ENCODE data around the gene DEXI. TPM values are rescaled to one million over a fixed set of nuclear protein-coding genes. Genes with fewer than 3 reads are reported as not detected.

Gene DEXI
- total and polyA plus RNA-seq, 2 of the 13 experiments (the other 11 are each of a cell fraction or from before 2014, with no cell fraction given): 51.5 to 70.4 TPM

DNA sequence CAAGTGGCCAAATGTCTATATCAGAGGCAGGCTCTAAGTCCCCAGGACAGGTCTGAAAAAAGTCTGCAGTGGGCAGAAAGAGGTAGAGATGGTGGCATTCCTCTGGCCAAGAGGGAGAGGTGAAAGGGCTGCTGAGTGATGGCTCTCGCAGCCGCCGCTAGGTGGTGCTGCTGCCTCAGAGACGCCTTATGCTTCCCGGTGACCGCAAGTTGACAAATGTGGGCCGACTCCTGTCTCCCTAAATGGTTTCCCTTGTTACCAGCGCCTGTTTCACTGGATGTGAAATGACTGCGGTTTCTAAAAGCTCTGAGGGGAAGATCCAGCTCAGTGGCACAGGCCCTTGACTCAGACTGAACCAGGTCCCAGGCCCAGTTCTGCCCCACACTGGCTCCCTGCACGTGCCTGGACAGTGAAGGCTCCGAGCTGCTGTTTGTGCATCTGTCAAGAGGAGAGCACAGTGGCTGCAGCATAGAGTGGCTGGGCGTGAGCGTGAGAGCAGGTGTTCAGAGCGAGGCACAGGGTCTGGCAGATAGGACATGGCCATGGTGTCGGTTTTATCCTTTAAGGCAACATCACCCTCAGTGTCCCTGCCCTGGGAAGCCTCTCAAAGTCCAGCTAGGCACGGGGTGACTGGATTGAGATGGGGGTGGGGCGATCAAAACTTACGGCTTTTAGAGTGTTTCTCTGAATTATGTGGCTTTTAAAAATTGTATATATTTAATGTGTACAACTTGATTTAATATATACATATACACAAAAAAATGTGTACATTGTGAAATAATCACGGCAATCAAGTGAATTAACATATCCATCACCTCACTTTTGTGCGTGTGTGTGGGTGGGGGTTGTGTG lies 22.0 kb upstream of the DEXI start (continued):
- TF ChIP-seq RFX5 (IDR thresholded peaks at IDR 0.05; ENCODE audit: low read depth, low read length) (no peak), ZSCAN22 (CRISPR knock-in tag; IDR thresholded peaks at IDR 0.05) (no peak), ZNF788 (CRISPR knock-in tag; IDR thresholded peaks at IDR 0.05; ENCODE audit: borderline replicate concordance) (no peak), ZNF781 (CRISPR knock-in tag; IDR thresholded peaks at IDR 0.05; ENCODE audit: borderline replicate concordance, not compliant biosample characterization) (peak; percentile 80), NR2F2 (IDR thresholded peaks at IDR 0.05; ENCODE audit: borderline replicate concordance, low read depth) (no peak), ZNF607 (CRISPR knock-in tag; IDR thresholded peaks at IDR 0.05; ENCODE audit: borderline replicate concordance) (no peak), BRD4 (CRISPR knock-in tag; IDR thresholded peaks at IDR 0.05) (no peak), ZNF792 (CRISPR knock-in tag; IDR thresholded peaks at IDR 0.05) (no peak), ZNF143 (CRISPR knock-in tag; IDR thresholded peaks at IDR 0.05) (peak; percentile 33; the same call in 1 of the 2 replicates), SP4 (CRISPR knock-in tag; IDR thresholded peaks at IDR 0.05) (no peak), ZNF530 (CRISPR knock-in tag; IDR thresholded peaks at IDR 0.05; ENCODE audit: low read depth) (no peak), ZNF205 (CRISPR knock-in tag; IDR thresholded peaks at IDR 0.05) (no peak), ZNF709 (CRISPR knock-in tag; IDR thresholded peaks at IDR 0.05) (no peak), TEAD3 (CRISPR knock-in tag; optimal IDR thresholded peaks at IDR 0.05; ENCODE audit: borderline replicate concordance) (peak; percentile 31), MIER2 (CRISPR knock-in tag; IDR thresholded peaks at IDR 0.05) (no peak), NFIC (IDR thresholded peaks at IDR 0.05; ENCODE audit: low read length) (no peak), RELA (CRISPR knock-in tag; IDR thresholded peaks at IDR 0.05) (no peak), ZNF839 (CRISPR knock-in tag; IDR thresholded peaks at IDR 0.05; ENCODE audit: borderline replicate concordance) (peak; percentile 36; the same call in 1 of the 2 replicates), NRL (CRISPR knock-in tag; IDR thresholded peaks at IDR 0.05; ENCODE audit: borderline replicate concordance) (no peak; the same call in none of the 2 replicates)
- TF ChIP-seq, protein P1, sequence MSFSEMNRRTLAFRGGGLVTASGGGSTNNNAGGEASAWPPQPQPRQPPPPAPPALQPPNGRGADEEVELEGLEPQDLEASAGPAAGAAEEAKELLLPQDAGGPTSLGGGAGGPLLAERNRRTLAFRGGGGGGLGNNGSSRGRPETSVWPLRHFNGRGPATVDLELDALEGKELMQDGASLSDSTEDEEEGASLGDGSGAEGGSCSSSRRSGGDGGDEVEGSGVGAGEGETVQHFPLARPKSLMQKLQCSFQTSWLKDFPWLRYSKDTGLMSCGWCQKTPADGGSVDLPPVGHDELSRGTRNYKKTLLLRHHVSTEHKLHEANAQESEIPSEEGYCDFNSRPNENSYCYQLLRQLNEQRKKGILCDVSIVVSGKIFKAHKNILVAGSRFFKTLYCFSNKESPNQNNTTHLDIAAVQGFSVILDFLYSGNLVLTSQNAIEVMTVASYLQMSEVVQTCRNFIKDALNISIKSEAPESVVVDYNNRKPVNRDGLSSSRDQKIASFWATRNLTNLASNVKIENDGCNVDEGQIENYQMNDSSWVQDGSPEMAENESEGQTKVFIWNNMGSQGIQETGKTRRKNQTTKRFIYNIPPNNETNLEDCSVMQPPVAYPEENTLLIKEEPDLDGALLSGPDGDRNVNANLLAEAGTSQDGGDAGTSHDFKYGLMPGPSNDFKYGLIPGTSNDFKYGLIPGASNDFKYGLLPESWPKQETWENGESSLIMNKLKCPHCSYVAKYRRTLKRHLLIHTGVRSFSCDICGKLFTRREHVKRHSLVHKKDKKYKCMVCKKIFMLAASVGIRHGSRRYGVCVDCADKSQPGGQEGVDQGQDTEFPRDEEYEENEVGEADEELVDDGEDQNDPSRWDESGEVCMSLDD (CRISPR knock-in tag; IDR thresholded peaks at IDR 0.05; ENCODE audit: borderline replicate concordance): no peak
- TF ChIP-seq, protein P2, sequence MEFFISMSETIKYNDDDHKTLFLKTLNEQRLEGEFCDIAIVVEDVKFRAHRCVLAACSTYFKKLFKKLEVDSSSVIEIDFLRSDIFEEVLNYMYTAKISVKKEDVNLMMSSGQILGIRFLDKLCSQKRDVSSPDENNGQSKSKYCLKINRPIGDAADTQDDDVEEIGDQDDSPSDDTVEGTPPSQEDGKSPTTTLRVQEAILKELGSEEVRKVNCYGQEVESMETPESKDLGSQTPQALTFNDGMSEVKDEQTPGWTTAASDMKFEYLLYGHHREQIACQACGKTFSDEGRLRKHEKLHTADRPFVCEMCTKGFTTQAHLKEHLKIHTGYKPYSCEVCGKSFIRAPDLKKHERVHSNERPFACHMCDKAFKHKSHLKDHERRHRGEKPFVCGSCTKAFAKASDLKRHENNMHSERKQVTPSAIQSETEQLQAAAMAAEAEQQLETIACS (CRISPR knock-in tag; IDR thresholded peaks at IDR 0.05): no peak; the same call in 1 of the 2 replicates
- TF ChIP-seq, protein P3, sequence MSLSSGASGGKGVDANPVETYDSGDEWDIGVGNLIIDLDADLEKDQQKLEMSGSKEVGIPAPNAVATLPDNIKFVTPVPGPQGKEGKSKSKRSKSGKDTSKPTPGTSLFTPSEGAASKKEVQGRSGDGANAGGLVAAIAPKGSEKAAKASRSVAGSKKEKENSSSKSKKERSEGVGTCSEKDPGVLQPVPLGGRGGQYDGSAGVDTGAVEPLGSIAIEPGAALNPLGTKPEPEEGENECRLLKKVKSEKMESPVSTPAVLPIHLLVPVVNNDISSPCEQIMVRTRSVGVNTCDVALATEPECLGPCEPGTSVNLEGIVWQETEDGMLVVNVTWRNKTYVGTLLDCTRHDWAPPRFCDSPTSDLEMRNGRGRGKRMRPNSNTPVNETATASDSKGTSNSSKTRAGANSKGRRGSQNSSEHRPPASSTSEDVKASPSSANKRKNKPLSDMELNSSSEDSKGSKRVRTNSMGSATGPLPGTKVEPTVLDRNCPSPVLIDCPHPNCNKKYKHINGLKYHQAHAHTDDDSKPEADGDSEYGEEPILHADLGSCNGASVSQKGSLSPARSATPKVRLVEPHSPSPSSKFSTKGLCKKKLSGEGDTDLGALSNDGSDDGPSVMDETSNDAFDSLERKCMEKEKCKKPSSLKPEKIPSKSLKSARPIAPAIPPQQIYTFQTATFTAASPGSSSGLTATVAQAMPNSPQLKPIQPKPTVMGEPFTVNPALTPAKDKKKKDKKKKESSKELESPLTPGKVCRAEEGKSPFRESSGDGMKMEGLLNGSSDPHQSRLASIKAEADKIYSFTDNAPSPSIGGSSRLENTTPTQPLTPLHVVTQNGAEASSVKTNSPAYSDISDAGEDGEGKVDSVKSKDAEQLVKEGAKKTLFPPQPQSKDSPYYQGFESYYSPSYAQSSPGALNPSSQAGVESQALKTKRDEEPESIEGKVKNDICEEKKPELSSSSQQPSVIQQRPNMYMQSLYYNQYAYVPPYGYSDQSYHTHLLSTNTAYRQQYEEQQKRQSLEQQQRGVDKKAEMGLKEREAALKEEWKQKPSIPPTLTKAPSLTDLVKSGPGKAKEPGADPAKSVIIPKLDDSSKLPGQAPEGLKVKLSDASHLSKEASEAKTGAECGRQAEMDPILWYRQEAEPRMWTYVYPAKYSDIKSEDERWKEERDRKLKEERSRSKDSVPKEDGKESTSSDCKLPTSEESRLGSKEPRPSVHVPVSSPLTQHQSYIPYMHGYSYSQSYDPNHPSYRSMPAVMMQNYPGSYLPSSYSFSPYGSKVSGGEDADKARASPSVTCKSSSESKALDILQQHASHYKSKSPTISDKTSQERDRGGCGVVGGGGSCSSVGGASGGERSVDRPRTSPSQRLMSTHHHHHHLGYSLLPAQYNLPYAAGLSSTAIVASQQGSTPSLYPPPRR (CRISPR knock-in tag; IDR thresholded peaks at IDR 0.05; ENCODE audit: borderline replicate concordance): 0 out of 2 replicates have a peak, but pooled peaks have one; percentile 16
